ENCODE data around the gene KLHDC8B.

KLHDC8B gene

DNA sequence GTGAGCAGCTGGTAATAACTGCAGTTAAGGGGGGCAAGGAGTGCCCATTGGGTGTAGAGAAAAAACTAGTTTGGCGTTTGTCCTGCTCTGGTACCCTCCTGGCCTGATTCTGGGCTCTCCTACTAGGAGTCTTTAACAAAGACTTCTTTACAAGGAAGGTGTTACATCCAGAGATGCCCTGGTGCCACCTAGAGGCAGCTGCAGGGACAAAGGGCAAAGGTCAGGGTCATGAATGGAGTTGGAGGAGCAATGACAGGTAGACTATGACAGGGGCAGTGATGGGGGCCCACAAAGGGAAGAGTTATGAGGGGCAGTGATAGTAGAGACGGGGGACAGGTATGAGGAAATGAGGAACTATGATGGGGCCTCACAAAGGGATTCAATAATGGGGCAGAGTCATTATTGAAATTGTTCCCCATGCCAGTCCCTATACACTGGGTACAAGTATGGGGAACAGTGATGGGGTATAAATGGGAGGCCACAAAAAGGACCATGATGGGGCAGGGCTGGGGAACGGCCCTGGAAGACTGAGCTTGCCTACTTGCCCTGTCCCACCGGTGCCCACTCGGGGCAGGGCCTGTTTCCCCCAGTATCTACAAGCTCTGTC is 13.2 kb upstream of the KLHDC8B start:
- H3K4me3 ChIP-seq (ENCODE audit: insufficient read depth, low read depth, low read length): no peak overlapping the region
- no peak overlapping the region for H3K27ac ChIP-seq (ENCODE audit: insufficient read depth, low read depth, low read length, poor library complexity, severe bottlenecking)
- H3K4me1 ChIP-seq (ENCODE audit: control insufficient read depth, insufficient read depth, low read length): no peaks in the 10 kb centered on the region
- no peaks in the 10 kb centered on the region for H3K9me3 ChIP-seq (ENCODE audit: control insufficient read depth, low read length)
- 72% methylated on average over 5 of the region's 5 CpGs for WGBS, 2 experiments
- H3K27me3 ChIP-seq (ENCODE audit: control insufficient read depth, insufficient read depth, low read length, poor library complexity, severe bottlenecking): no peaks in the 10 kb centered on the region
- peaks cover 5% of the 10 kb centered on the region for H3K36me3 ChIP-seq (ENCODE audit: control insufficient read depth, insufficient read depth, low read length)

DNA sequence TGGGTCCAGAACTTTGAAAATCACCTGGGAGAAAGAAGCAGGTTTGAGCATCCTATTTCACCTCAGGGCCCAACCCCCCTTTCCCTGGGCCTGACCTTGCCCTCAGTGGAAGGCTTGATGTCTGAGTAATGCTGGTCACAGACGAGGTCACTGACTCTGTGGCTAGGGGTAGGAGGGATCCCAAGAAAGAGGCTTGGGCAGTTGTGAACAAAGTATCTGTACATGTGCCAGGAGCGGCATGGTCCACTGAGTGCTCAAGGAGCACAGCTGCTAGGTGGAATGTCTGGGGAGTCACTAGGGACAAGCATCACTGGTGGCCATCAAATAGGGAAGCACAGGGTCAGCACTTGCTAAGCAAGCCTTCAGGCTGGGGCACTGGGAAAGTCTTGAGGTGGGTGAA is 12.6 kb upstream of the KLHDC8B start:
- no peaks in the 10 kb centered on the region for H3K9me3 ChIP-seq (ENCODE audit: control insufficient read depth, low read length)
- no peak overlapping the region for H3K27ac ChIP-seq (ENCODE audit: insufficient read depth, low read depth, low read length, poor library complexity, severe bottlenecking)
- no peaks in the 10 kb centered on the region for H3K27me3 ChIP-seq (ENCODE audit: control insufficient read depth, insufficient read depth, low read length, poor library complexity, severe bottlenecking)
- H3K36me3 ChIP-seq (ENCODE audit: control insufficient read depth, insufficient read depth, low read length): peaks cover 11% of the 10 kb centered on the region
- no peak overlapping the region for H3K4me3 ChIP-seq (ENCODE audit: insufficient read depth, low read depth, low read length)
- H3K4me1 ChIP-seq (ENCODE audit: control insufficient read depth, insufficient read depth, low read length): no peaks in the 10 kb centered on the region
- WGBS, 2 experiments: 87% methylated on average over 2 of the region's 2 CpGs

DNA sequence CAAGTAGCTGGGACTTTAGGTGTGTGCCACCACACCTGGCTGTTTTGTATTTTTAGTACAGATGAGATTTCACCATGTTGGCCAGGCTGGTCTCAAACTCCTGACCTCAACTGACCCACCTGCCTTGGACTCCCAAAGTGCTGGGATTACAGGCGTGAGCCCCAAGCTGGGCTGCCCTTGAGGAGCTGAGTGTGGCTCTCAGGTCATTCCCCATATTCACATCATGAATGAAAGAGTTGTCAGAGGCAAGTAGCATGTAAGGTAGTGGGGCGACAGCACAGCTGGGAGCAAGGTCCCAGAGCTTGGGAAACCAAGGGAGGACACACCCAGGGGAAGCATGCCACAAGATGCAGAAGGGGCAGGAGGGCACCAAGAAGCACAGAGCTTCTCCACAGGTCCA is 10.2 kb upstream of the KLHDC8B start:
- 91 to 95% methylated on average over 2 of the region's 2 CpGs for WGBS, 2 experiments
- H3K4me3 ChIP-seq (ENCODE audit: insufficient read depth, low read depth, low read length): no peak overlapping the region

DNA sequence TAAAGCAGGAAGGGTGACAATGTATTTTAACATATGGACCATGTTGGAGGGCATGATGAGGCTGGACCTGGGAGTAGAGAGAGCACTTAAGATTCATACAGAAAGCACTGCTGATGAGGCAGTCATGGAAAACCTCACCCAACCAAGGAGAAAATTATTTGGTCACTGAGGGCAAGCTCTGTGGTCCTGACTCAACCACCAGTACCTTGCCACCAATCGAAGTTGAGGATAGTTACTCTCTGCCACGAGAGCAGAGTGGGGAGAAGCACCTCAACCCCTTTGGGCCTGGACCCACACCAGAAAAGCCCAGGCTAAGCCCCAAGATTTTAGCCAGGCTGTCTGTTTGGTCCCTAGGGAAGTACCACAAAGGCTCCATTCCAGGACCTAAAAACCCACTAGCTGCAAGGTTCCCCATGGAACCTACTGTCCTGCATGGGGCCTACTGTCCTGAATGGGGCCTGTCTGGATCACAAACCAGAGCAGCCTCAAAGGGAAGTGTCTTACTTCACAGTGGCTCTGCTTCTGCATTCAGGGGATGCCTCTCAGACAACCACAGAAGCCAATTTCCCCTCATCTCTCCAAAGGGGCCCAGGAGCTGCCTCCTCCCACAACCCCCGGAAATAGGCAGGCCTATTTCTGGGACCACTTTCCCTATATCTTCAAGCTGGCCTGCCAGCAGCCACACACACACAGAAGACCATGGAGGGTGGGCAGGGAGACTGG is 9.4 kb upstream of the KLHDC8B start:
- no peak overlapping the region for H3K4me3 ChIP-seq (ENCODE audit: insufficient read depth, low read depth, low read length)
- no peaks in the 10 kb centered on the region for H3K9me3 ChIP-seq (ENCODE audit: control insufficient read depth, low read length)
- H3K36me3 ChIP-seq (ENCODE audit: control insufficient read depth, insufficient read depth, low read length): peaks cover 11% of the 10 kb centered on the region
- 95% methylated on average over 3 of the region's 3 CpGs for WGBS, 2 experiments
- H3K27ac ChIP-seq (ENCODE audit: insufficient read depth, low read depth, low read length, poor library complexity, severe bottlenecking): no peak overlapping the region
- H3K4me1 ChIP-seq (ENCODE audit: control insufficient read depth, insufficient read depth, low read length): peaks cover 8% of the 10 kb centered on the region
- H3K27me3 ChIP-seq (ENCODE audit: control insufficient read depth, insufficient read depth, low read length, poor library complexity, severe bottlenecking): peaks cover 1% of the 10 kb centered on the region

More for the DNA sequence above, 10.2 kb upstream of the KLHDC8B start:
- Histone ChIP-seq H3K9me3 (ENCODE audit: control insufficient read depth, low read length) (no peaks in the 10 kb centered on the region), H3K27ac (ENCODE audit: insufficient read depth, low read depth, low read length, poor library complexity, severe bottlenecking) (no peak overlapping the region), H3K36me3 (ENCODE audit: control insufficient read depth, insufficient read depth, low read length) (peaks cover 11% of the 10 kb centered on the region), H3K27me3 (ENCODE audit: control insufficient read depth, insufficient read depth, low read length, poor library complexity, severe bottlenecking) (no peaks in the 10 kb centered on the region), H3K4me1 (ENCODE audit: control insufficient read depth, insufficient read depth, low read length) (peaks cover 3% of the 10 kb centered on the region)

DNA sequence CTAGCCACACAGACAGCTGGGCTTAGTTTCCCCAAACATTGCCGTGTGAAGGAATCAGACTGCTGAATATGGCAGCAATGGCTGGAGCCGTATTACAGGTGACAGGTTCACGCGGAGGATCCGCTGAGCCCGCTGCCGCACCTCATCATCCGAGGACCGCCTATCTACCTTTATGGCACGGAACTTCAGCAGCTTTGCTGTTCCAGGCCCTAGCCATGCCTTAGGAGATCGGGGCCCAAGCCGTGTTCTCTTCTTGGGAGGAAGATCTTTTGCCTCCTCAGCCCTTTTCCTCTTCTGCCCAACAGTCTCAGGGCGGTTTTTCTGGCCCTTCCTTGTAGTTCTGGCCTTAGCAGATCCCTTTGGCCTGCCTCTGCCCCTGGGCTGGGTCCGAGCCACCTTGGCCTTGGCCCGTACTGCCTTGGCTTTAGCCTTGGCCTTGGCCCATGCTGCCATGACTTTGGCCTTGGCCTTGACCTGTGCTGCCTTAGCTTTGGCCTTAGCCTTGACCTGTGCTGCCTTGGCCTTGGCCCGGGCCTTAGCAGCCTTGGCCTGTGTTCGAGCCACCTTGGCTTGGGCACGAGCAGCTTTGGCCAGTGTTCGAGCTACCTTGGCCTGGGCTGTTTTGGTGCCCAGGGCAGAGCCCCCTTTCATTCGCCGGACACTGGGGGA is 8.5 kb upstream of the KLHDC8B start:
- peaks cover 11% of the 10 kb centered on the region for H3K36me3 ChIP-seq (ENCODE audit: control insufficient read depth, insufficient read depth, low read length)
- H3K27ac ChIP-seq (ENCODE audit: insufficient read depth, low read depth, low read length, poor library complexity, severe bottlenecking): no peak overlapping the region
- H3K4me3 ChIP-seq (ENCODE audit: insufficient read depth, low read depth, low read length): no peak overlapping the region
- H3K4me1 ChIP-seq (ENCODE audit: control insufficient read depth, insufficient read depth, low read length): peaks cover 8% of the 10 kb centered on the region
- H3K9me3 ChIP-seq (ENCODE audit: control insufficient read depth, low read length): no peaks in the 10 kb centered on the region
- WGBS, 2 experiments: 95% methylated on average over 21 of the region's 21 CpGs
- peaks cover 10% of the 10 kb centered on the region for H3K27me3 ChIP-seq (ENCODE audit: control insufficient read depth, insufficient read depth, low read length, poor library complexity, severe bottlenecking)

DNA sequence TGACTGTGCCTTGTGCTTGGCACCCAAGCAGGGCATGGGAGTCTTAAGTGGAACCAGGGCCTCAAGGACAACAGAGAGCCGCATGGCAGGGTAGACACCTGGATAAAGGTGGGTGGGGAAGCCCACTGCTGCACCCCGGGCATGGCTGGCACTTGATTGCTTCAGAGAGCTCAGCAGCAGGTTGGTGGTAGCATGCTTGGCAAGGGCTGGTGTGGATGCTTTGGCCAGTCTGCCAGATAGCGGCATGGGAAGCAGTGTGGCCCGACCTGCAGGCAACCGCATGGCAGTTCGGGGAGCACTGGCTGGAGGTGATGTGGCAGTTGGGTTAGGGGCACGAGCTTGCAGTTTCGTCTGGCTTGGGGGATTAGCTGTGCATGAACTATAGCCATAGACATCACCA is 7.8 kb upstream of the KLHDC8B start:
- H3K4me3 ChIP-seq (ENCODE audit: insufficient read depth, low read depth, low read length): no peak overlapping the region
- no peak overlapping the region for H3K27ac ChIP-seq (ENCODE audit: insufficient read depth, low read depth, low read length, poor library complexity, severe bottlenecking)
- peaks cover 8% of the 10 kb centered on the region for H3K4me1 ChIP-seq (ENCODE audit: control insufficient read depth, insufficient read depth, low read length)
- peaks cover 13% of the 10 kb centered on the region for H3K27me3 ChIP-seq (ENCODE audit: control insufficient read depth, insufficient read depth, low read length, poor library complexity, severe bottlenecking)
- H3K36me3 ChIP-seq (ENCODE audit: control insufficient read depth, insufficient read depth, low read length): peaks cover 11% of the 10 kb centered on the region
- WGBS, 2 experiments: 95 to 96% methylated on average over 8 of the region's 8 CpGs
- H3K9me3 ChIP-seq (ENCODE audit: control insufficient read depth, low read length): no peaks in the 10 kb centered on the region

DNA sequence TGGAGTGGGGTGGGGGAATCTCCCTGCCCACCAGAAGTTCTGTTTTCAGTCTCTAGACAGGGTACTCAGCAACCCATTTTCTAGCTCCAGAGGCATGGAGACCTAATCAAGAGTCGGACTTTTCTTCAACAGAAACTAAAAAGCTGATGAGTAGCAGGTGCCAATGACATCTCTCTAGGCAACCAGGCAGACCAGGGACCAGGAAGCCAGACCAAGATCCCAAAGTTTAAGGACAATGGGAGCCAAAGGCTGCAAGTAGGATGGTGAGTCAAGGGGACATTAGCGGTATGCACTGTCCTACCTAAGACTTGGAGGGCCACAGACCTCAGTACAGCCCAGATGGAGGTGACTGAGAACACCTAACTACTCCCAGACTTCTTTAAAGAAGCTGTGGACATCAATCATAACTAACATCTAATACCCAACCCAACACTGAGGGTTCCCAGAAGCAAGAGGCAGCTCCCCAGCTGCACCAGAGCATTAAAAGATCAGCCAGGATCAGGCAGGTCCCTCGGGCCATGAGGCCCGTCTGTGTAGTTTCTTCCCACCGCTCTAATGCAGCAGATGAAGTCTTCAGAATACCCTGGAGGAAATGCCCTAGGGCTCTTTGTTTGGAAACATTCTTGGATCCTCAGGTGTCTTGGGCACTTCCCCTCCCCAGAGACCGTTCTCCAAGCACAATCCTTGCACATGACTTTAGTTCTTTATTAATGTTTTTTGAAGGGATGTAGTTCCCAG is 6.2 kb upstream of the KLHDC8B start:
- Histone ChIP-seq H3K4me1 (ENCODE audit: control insufficient read depth, insufficient read depth, low read length) (peaks cover 8% of the 10 kb centered on the region), H3K27me3 (ENCODE audit: control insufficient read depth, insufficient read depth, low read length, poor library complexity, severe bottlenecking) (peaks cover 13% of the 10 kb centered on the region), H3K4me3 (ENCODE audit: insufficient read depth, low read depth, low read length) (peak overlapping the region; percentile 82), H3K27ac (ENCODE audit: insufficient read depth, low read depth, low read length, poor library complexity, severe bottlenecking) (no peak overlapping the region), H3K9me3 (ENCODE audit: control insufficient read depth, low read length) (no peaks in the 10 kb centered on the region), H3K36me3 (ENCODE audit: control insufficient read depth, insufficient read depth, low read length) (peaks cover 11% of the 10 kb centered on the region)
- WGBS, 2 experiments: 45 to 48% methylated on average over 5 to 6 of the region's 6 CpGs

DNA sequence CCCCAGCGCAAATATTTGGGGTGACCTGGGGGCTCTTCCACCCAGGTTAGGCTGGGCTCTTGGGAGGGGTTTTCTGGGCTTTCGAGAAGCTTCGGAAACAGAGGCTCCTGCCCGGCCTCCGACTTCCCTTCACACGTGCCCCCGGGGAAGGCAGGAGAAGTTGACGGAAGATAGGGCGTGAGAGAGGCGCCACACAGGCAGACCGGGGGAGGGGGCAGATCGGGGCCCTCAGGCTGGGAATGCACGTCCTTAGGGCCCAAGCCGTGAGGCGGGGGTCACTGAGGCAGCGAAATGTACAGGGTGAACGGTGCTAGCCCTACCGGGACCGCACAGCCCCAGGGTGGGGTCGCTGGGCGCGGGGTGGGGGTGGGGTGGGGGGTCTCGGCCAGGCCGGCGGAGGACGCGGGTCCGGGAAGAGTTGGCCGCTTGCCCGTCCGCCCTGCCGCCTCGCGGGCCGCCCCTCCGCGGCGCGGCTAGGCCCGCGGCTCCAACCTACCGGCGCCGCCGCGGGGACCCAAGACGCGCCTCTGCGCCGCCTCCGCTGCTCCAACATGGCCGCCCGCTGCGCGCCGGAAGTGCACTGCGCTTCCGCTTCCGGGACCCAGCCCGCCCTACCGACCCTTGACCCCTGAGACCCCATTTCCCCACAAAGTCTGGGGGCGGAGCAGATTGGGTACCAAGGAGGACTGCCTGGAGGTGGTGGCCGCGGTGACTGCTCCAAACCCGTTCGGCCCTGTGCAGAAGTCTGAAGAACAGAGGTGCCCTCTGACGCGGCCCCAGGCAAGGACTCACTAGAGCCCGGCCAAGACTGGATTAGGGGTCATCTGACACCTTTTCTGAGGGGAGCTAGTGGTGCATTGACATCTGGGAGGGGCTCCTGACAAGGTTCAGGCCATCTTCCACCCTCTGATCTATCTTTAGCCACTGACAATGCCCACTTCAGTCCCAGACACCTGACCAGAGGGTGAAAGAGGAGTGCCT is 5.3 kb upstream of the KLHDC8B start, which contains the start of gene CCDC71:
Gene CCDC71 (minus strand): TSS at position 561 of the 981 bp plus-strand sequence. CDS start 2,123 bp downstream, outside the sequence.
- H3K9me3 ChIP-seq (ENCODE audit: control insufficient read depth, low read length): no peaks in the 10 kb centered on the region
- H3K4me3 ChIP-seq (ENCODE audit: insufficient read depth, low read depth, low read length): peak within 1 kb of the TSS; percentile 82
- H3K27me3 ChIP-seq (ENCODE audit: control insufficient read depth, insufficient read depth, low read length, poor library complexity, severe bottlenecking): peaks cover 13% of the 10 kb centered on the region
- WGBS, 2 experiments: 4% methylated on average over 69 of the region's 69 CpGs
- peaks cover 11% of the 10 kb centered on the region for H3K36me3 ChIP-seq (ENCODE audit: control insufficient read depth, insufficient read depth, low read length)
- H3K27ac ChIP-seq (ENCODE audit: insufficient read depth, low read depth, low read length, poor library complexity, severe bottlenecking): no peak within 1 kb of the TSS
- peaks cover 11% of the 10 kb centered on the region for H3K4me1 ChIP-seq (ENCODE audit: control insufficient read depth, insufficient read depth, low read length)

DNA sequence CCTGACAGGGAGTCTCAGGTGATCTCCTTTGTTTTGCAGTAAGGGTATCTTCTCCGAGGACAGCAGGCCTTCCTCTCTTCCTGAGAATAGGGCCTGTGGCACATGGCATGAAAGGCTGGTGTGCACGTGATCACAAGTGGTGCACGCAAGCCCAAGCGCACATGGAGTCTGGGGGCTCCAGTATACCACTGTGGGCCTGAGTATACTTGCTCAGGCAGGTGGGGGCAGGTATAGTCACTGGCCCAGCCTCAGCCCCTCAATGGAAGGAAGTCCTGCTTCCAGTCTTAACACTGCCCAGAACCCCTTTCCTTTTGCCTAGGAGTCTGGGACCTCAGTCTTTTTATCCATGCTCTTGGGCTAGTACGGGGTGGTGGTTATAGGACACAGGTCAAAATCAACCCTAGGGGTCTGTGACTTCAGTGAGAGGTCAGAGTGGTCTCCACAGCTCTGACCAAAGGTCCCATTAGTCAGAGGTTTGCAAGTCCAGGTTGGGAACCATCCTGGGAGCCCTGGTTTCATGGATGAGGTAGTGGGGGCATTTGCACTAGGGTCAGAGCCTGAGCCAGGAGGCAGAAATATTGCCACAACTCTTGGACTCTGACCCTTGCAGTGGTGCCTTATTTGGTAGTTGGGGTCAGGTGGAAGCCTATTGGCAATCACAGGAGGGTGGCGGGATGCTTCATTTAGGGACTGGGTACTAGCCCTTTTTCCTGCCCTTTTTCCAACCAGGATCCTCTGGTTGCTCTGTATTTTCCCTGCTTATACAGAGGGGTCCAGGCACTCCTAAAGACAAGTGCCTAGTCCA is 4.4 kb upstream of the KLHDC8B start:
- peak overlapping the region; percentile 82 for H3K4me3 ChIP-seq (ENCODE audit: insufficient read depth, low read depth, low read length)
- 92 to 93% methylated on average over 6 of the region's 6 CpGs for WGBS, 2 experiments
- H3K27me3 ChIP-seq (ENCODE audit: control insufficient read depth, insufficient read depth, low read length, poor library complexity, severe bottlenecking): peaks cover 13% of the 10 kb centered on the region
- no peaks in the 10 kb centered on the region for H3K9me3 ChIP-seq (ENCODE audit: control insufficient read depth, low read length)
- H3K4me1 ChIP-seq (ENCODE audit: control insufficient read depth, insufficient read depth, low read length): peaks cover 11% of the 10 kb centered on the region
- peaks cover 11% of the 10 kb centered on the region for H3K36me3 ChIP-seq (ENCODE audit: control insufficient read depth, insufficient read depth, low read length)
- no peak overlapping the region for H3K27ac ChIP-seq (ENCODE audit: insufficient read depth, low read depth, low read length, poor library complexity, severe bottlenecking)
